ENCODE data around the gene AMH. TPM values are rescaled to one million over a fixed set of nuclear protein-coding genes. Genes with fewer than 3 reads are reported as not detected.
A peak's percentile ranks its signal among the peaks of the same experiment; 100 is the strongest.

AMH gene
- total RNA-seq, 1 experiment from 2014 or later = 5.0 TPM

DNA sequence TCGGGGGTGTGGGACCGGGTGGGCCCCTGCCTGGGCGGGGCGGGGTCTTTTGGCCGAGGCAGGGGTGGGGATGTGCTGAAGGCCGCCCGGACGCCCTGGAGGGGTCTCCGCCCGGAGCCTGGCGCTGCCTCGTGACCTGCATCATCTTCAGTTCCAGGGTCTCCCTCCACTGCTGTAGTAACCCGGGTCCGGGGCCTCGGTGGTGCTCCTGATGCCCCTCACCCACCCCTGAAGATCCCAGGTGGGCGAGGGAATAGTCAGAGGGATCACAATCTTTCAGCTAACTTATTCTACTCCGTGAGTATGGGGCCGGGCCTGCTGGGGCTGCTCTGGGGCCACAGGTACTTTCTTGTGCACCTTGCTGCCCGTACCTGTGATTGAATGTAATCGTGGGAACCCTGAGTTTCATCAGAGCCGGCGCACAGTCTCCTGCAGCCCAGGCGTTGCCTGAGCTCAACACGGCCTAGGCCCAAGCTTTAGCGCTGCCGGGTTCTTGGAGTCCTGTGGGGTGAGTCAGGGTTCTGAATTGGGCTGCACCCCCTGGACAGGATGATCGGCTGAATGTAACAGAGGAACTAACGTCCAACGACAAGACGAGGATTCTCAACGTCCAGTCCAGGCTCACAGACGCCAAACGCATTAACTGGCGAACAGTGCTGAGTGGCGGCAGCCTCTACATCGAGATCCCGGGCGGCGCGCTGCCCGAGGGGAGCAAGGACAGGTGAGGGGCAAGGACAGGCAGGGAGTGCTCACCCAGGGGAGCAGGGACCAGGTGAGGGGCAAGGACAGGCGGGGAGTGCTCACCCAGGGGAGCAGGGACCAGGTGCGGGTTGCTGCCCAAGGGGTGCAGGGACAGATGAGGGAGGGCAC is 22.3 kb downstream of the AMH start:
- H3K4me3 Mint-ChIP-seq (ENCODE audit: low read depth, unreplicated experiment) = peak overlapping the region; percentile 95
- no peaks in the 10 kb centered on the region for H3K27me3 Mint-ChIP-seq (ENCODE audit: unreplicated experiment)
- no peak for TF ChIP-seq CTCF (IDR thresholded peaks at IDR 0.05; ENCODE audit: unreplicated experiment)
- intact Hi-C loops (cut with micrococcal nuclease; ENCODE audit: unreplicated experiment) = loop anchor here (5.0 kb wide), 2 partner anchors 34 to 114 kb away; partner anchors contain the start of genes PLEKHJ1 and SF3A2
- no peaks in the 10 kb centered on the region for H3K9me3 Mint-ChIP-seq (ENCODE audit: low read depth, unreplicated experiment)
- peaks cover 79% of the 10 kb centered on the region for H3K36me3 Mint-ChIP-seq (ENCODE audit: insufficient read depth, unreplicated experiment)
- no TSS peak for BruUV-seq (replicated peaks)
- DNase-seq = no peak
- CTCF ChIA-PET = interaction anchor here (0.6 kb wide), 3 partner anchors 33 to 329 kb away, joined by 4 to 7 read pairs (median 5); no protein-coding TSS in a partner anchor
- H3K27ac Mint-ChIP-seq (ENCODE audit: unreplicated experiment) = peak overlapping the region; percentile 70
- H3K4me1 Mint-ChIP-seq (ENCODE audit: low read depth, unreplicated experiment) = peaks cover 23% of the 10 kb centered on the region

- H3K9me3 Mint-ChIP-seq (ENCODE audit: low read depth, unreplicated experiment) = no peaks in the 10 kb centered on the region
- no peaks in the 10 kb centered on the region for H3K27me3 Mint-ChIP-seq (ENCODE audit: unreplicated experiment)
- peak overlapping the region; percentile 95 for H3K4me3 Mint-ChIP-seq (ENCODE audit: low read depth, unreplicated experiment)
- CTCF ChIA-PET = no interaction called here
- peak overlapping the region; percentile 94 for H3K27ac Mint-ChIP-seq (ENCODE audit: unreplicated experiment)
- peak; percentile 76 for TF ChIP-seq CTCF (IDR thresholded peaks at IDR 0.05; ENCODE audit: unreplicated experiment)
- no TSS peak for BruUV-seq (replicated peaks)
- intact Hi-C loops (cut with micrococcal nuclease; ENCODE audit: unreplicated experiment) = loop anchor here (5.0 kb wide), 2 partner anchors 36 to 116 kb away; partner anchors contain the start of genes PLEKHJ1 and SF3A2
- DNase-seq = peak; percentile 83
- H3K4me1 Mint-ChIP-seq (ENCODE audit: low read depth, unreplicated experiment) = peaks cover 17% of the 10 kb centered on the region
- H3K36me3 Mint-ChIP-seq (ENCODE audit: insufficient read depth, unreplicated experiment) = peaks cover 82% of the 10 kb centered on the region
Measured at GRCh38 chr19:2273356-2274184, 24.4 kb downstream of the AMH start.

DNA sequence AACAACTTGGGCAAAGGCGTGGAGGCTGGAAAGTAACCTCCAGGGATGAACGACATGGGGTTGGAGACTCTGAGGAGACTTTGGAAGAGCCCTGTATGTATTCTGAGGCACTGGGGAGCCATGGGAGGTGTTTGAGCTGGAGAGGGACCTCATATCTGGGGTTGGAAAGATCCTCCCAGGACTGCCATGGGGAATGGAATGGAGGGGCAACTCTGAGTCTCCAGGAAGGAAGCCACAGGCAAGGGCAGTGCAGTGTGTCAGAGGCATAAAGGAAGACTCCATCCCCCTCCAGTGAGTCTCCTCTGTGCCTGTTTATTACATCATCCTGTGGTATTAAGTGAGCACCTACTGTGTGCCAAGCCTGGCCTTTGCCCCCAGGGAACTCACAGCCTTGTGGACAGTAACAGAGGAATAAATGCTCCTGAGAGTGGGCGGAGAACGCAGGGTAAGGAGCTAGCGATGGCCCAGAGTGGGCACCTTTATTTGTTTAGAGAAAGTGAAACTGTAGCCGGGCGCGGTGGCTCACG is 25.1 kb downstream of the AMH start:
- intact Hi-C loops (cut with micrococcal nuclease; ENCODE audit: unreplicated experiment) = loop anchor here (5.0 kb wide), 2 partner anchors 37 to 117 kb away; partner anchors contain the start of genes PLEKHJ1 and SF3A2

More for the DNA sequence above, 25.1 kb downstream of the AMH start:
- TF ChIP-seq CTCF (IDR thresholded peaks at IDR 0.05; ENCODE audit: unreplicated experiment) = no peak
- Mint-ChIP-seq H3K27me3 (ENCODE audit: unreplicated experiment) (no peaks in the 10 kb centered on the region), H3K4me1 (ENCODE audit: low read depth, unreplicated experiment) (peaks cover 17% of the 10 kb centered on the region), H3K36me3 (ENCODE audit: insufficient read depth, unreplicated experiment) (peaks cover 78% of the 10 kb centered on the region), H3K4me3 (ENCODE audit: low read depth, unreplicated experiment) (peak overlapping the region; percentile 95), H3K9me3 (ENCODE audit: low read depth, unreplicated experiment) (no peaks in the 10 kb centered on the region), H3K27ac (ENCODE audit: unreplicated experiment) (peak overlapping the region; percentile 94)
- BruUV-seq (replicated peaks) = no TSS peak
- DNase-seq = no peak
- CTCF ChIA-PET = no interaction called here

Data from Calu3 (cell line).